HG03558 (cell line): Measurements from ENCODE around the gene SYCN.

Source experiments
- ATAC-seq: cut with Tn5 transposase; IDR thresholded peaks from one replicate; pipeline ENCODE4 v1.9.1; 2021; ENCODE audit warnings: moderate number of reproducible peaks; ENCODE audit not compliant: unreplicated experiment; ENCODE audit errors: extremely low read depth

Gene SYCN

GRCh38 chr19:39173502-39173991 lies 30.5 kb downstream of the SYCN start:
- ATAC-seq = no peak

GRCh38 chr19:39172700-39173501 lies 31.2 kb downstream of the SYCN start:
- no peak for ATAC-seq

DNA sequence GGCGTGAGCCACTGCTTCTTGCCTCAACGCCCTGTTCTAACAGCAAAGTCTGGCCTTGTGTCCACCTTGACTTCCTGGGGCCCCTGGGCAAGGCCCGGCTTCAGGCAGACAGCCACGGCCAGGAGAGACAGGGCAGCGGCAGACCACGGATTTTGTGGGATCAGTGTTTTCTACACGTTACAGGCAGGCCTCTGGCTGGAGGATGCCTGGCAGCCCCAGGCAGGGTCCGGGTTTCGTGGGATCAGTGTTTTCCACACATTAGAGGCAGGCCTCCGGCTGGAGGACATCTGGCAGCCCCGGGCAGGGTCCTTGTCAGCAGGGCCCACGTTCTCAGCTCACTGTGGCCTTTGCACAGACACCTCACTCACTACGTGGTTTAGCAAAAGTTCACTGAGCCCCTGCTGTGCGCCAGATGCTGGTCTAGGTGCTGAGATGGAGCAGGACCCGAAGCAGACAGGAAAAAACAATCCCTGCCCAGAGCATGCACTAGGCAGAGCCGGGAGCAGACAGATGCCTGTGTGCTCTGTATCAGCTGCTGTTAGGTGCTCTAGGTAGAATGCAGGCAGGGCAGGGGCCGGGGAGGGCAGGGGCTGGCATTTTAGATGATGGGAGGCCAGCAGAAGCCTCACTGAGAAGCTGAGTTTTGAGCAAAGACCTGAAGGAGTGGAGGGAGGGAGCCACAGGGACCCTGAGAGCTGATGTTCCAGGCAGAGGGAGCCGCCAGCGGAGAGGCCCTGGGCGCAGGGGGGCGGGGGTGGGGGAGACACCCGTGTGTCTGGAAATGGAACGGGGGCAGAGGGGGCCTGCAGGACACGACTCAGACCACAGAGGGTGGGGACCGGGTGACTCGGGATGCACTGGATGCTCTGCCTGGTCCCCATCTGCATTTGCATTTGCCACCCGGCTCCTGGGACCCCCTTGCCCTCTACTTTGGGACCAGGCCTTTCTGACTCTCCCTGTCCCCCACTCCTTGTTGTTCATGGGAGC lies 32.3 kb downstream of the SYCN start:
- ATAC-seq = no peak

- no peak for ATAC-seq
Measured at GRCh38 chr19:39170386-39171231, 33.5 kb downstream of the SYCN start.

DNA sequence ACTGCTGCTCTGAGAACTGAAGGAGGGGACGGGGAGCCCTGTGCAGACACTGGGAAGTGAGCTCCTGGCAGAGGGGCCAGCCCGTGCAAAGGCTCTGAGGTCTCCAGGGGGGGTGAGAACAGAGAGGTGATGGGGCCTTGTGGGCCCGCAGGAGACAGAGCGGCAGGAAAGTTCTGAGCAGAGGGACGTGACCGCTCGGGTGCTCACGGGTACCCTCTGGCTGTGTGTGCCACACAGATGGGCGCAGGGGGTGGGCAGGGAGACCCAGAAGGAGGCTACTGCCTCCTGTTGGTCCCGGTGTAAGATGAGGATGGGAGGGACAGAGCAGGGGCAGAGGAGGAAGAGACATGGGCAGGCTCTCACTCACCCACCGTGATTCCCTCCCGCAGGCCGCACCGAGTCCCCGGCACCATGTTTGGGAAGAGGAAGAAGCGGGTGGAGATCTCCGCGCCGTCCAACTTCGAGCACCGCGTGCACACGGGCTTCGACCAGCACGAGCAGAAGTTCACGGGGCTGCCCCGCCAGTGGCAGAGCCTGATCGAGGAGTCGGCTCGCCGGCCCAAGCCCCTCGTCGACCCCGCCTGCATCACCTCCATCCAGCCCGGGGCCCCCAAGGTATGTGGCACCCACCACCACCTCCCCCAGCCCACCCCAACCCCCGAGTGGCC lies 34.8 kb downstream of the SYCN start:
- no peak for ATAC-seq

GRCh38 chr19:39168258-39169142 lies 35.6 kb downstream of the SYCN start:
- ATAC-seq = no peak

DNA sequence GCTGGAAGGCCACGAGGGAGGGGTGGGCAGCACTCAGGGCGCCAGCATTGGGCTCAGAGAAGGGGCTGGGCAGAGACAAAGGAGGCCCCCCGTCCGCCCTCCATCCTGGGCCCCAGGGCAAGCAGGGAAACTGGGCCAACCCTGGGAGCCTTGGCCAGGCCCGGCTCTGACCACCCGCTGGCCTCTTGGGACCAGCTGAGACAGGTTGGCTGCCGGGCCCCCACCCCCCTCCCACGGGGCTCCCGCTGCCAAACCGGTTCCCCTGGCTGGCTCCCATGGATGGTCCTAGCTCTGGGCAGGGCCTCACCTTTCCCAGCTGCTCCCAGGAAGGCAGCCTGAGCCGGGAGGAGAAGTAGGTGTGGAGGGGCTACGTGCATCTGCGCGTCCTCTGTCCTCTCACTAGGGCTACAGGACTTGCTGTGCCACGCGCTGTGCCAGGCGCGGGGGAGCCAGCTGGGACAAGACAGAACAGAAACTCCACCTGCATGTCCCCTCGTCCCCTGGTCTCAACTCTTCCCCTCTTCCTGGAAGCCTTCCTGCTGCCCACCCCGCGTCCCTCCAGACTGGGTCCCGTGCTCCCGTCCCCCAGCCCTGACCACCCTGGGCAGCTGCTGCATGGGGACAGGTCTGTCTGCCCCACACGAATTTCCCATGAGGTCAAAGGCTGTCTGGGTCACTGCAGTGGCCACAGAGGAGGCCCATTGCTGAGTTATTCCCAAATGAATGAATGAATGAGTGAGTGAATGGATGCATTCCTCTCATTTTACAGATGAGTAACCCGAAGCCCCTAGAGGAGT lies 36.4 kb downstream of the SYCN start:
- ATAC-seq = no peak

- ATAC-seq = no peak
Measured at GRCh38 chr19:39166571-39167391, 37.3 kb downstream of the SYCN start.

GRCh38 chr19:39165857-39166256 lies 38.2 kb downstream of the SYCN start:
- no peak for ATAC-seq

- ATAC-seq = no peak
Measured at GRCh38 chr19:39164289-39164688, 39.8 kb downstream of the SYCN start.

DNA sequence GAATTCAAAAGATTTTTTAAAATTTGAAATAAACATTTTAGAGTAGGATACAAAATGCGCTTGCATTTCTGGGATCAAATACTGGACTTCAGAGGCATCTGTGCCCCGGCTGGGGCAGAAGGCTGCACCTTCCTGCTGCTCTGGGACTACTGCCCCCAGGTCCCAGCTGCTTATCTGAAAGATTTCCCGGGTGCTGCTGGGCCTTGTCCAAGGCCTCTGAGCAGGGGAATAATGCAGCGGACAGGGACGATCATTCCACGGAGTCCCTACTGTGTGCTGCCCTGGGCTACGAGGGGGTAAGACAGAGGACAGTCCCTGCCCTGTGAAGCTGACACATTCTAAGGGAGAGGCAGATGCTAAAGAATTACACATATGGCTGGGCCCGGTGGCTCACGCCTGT lies 40.4 kb downstream of the SYCN start:
- no peak for ATAC-seq

DNA sequence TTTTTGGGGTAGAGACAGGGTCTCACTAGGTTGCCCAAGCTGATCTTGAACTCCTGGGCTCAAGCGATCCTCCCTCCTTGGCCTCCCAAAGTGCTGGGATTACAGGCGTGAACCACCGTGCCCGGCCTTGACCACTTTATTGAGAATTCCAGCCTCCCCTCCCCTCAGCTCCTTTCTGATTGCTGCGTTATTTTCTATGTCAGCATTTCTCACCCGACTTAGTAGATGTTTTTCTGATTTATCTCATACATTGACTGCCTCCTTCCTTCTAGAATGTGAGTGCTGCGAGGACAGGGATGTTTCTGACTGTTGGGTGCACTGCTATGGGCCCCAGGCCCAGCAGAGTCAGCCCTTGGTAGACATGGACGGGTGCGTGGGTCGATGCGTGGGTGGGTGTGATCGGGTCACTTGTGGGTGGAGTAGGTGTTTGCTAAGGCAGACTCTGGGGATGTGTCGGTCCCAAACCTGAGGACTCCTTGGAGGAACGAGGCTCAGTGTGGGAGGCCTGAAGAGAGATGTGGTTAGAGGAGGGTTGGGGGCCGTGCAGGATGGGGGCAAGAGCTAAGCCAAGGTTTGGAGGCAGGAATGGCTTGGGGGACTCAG lies 41.5 kb downstream of the SYCN start:
- no peak for ATAC-seq

- ATAC-seq = no peak
Measured at GRCh38 chr19:39160889-39161672, 43.0 kb downstream of the SYCN start.

DNA sequence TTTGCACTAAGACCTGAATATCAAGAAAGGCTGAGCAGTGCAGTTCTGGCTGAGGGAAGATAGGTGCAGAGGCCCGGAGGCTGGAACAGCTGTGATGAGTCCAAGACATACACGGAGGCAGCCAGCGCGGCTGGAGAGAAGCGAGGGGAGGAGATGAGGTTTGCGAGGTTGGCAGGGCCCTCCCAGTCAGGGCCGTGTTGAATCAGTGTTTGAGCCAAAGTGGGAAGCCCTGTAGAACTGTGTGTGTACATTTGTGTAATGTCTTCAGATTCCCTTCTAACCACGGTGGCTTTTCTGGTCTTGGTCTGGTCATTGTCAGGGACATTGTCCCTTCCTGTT lies 43.6 kb downstream of the SYCN start:
- no peak for ATAC-seq

GRCh38 chr19:39158646-39159260 lies 45.3 kb downstream of the SYCN start:
- ATAC-seq = no peak

GRCh38 chr19:39157997-39158389 lies 46.1 kb downstream of the SYCN start:
- no peak for ATAC-seq
